ENCODE measurements around the gene TNFRSF14. TPM values are rescaled to one million over a fixed set of nuclear protein-coding genes. Genes with fewer than 3 reads are reported as not detected.

The TNFRSF14 gene
- total RNA-seq, 1 donor from 2014 or later, result 11.1 TPM

DNA sequence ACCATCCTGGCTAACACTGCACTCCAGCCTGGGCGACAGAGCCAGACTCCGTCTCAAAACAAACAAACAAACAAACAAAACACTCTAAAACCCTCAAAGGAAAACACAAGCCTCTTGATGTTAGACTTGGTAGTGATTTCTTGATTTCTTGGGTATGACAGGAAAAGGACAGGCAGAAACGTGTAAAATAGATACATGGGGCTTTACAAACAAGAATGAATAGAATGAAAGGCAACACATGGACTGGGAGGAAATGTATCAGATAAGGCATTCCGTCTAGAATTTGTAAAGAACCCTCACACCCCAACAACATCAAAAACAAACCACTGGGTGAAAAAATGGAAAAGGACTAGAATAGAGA, 22.6 kb downstream of the TNFRSF14 start:
- no peak for DNase-seq (ENCODE audit: low read depth)
- Histone ChIP-seq H3K27me3 (ENCODE audit: control insufficient read depth, insufficient read depth, low read length) (peaks cover 1% of the 10 kb centered on the region), H3K36me3 (ENCODE audit: control insufficient read depth, insufficient read depth, low read length) (no peaks in the 10 kb centered on the region), H3K4me3 (ENCODE audit: low read depth, low read length) (no peak overlapping the region)
- TF ChIP-seq, protein P1, sequence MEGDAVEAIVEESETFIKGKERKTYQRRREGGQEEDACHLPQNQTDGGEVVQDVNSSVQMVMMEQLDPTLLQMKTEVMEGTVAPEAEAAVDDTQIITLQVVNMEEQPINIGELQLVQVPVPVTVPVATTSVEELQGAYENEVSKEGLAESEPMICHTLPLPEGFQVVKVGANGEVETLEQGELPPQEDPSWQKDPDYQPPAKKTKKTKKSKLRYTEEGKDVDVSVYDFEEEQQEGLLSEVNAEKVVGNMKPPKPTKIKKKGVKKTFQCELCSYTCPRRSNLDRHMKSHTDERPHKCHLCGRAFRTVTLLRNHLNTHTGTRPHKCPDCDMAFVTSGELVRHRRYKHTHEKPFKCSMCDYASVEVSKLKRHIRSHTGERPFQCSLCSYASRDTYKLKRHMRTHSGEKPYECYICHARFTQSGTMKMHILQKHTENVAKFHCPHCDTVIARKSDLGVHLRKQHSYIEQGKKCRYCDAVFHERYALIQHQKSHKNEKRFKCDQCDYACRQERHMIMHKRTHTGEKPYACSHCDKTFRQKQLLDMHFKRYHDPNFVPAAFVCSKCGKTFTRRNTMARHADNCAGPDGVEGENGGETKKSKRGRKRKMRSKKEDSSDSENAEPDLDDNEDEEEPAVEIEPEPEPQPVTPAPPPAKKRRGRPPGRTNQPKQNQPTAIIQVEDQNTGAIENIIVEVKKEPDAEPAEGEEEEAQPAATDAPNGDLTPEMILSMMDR (IDR thresholded peaks at IDR 0.05; ENCODE audit: insufficient read depth, low read length, severe bottlenecking), result no peak
- no peak for FAIRE-seq

DNA sequence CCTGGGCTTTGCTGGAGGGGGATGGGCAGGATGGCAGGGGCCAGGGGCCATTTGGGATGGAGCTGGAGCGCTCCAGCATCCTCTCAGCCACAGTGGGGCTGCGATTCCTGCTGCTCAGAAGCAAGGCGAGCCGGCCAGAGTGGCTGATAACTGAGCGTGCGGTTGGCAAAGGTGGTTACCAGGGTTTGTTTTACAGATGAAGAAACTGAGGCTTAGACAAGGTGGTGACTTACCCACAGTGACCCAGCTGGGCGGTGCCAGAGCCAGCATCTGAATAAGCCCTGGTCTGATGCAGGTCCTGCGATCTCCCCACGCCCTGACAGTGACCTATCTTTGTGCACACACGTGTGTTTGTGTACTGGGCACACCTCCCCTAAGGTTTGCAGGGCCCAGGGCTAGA, 24.5 kb downstream of the TNFRSF14 start:
- TF ChIP-seq, protein P1 (IDR thresholded peaks at IDR 0.05; ENCODE audit: insufficient read depth, low read length, severe bottlenecking), result no peak
- Histone ChIP-seq H3K27me3 (ENCODE audit: control insufficient read depth, insufficient read depth, low read length) (peaks cover 1% of the 10 kb centered on the region), H3K4me3 (ENCODE audit: low read depth, low read length) (no peak overlapping the region), H3K36me3 (ENCODE audit: control insufficient read depth, insufficient read depth, low read length) (no peaks in the 10 kb centered on the region)
- DNase-seq (ENCODE audit: low read depth) (no peak), FAIRE-seq (no peak)

DNA sequence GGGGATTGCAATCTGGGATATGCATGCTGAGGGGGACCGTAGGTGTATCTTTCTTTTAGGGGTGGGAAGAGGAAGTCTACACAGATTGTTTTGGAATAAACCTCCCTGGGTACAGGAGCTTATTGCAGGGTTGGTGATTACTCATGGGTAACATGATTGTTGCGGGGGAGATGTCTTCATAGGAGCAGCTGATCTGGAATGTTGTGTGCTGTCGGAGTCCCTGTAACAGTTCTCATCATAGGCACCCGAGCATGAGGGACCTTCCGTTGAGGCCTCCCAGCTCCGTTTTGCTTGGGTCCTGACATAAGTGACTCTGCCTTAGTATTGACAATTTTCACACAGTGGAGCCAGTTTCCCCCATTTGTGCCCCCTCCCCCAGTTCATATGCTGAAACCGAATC, 26.2 kb downstream of the TNFRSF14 start:
- Histone ChIP-seq H3K36me3 (ENCODE audit: control insufficient read depth, insufficient read depth, low read length) (no peaks in the 10 kb centered on the region), H3K27me3 (ENCODE audit: control insufficient read depth, insufficient read depth, low read length) (no peaks in the 10 kb centered on the region), H3K4me3 (ENCODE audit: low read depth, low read length) (no peak overlapping the region)
- FAIRE-seq (no peak), DNase-seq (ENCODE audit: low read depth) (no peak)
- TF ChIP-seq, protein P1 (IDR thresholded peaks at IDR 0.05; ENCODE audit: insufficient read depth, low read length, severe bottlenecking), result no peak

DNA sequence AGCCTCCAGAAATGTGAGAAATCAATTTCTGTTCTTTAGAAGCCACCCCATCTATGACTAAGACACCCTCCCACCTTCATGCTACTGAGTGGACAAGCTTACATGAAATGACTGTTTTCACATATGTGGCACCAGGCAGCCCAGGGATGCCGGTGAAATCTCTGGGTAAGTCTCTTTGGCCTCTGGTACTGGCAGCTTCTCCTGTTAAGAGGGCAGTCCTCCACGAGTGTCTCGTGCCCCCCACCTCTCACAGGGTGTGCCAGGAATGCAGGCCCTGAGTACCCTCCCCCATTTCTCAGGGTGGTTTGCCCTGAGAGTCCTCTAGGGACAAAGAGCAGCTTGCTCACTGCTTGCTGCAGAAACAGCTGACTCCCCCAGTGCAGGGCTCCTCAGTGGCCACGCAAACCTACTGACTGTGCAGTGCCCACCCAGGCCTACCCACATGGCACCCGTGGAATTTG, 27.2 kb downstream of the TNFRSF14 start:
- DNase-seq (ENCODE audit: low read depth) (no peak), FAIRE-seq (no peak)
- TF ChIP-seq, protein P1 (IDR thresholded peaks at IDR 0.05; ENCODE audit: insufficient read depth, low read length, severe bottlenecking), result no peak
- Histone ChIP-seq H3K27me3 (ENCODE audit: control insufficient read depth, insufficient read depth, low read length) (no peaks in the 10 kb centered on the region), H3K36me3 (ENCODE audit: control insufficient read depth, insufficient read depth, low read length) (no peaks in the 10 kb centered on the region), H3K4me3 (ENCODE audit: low read depth, low read length) (no peak overlapping the region)

DNA sequence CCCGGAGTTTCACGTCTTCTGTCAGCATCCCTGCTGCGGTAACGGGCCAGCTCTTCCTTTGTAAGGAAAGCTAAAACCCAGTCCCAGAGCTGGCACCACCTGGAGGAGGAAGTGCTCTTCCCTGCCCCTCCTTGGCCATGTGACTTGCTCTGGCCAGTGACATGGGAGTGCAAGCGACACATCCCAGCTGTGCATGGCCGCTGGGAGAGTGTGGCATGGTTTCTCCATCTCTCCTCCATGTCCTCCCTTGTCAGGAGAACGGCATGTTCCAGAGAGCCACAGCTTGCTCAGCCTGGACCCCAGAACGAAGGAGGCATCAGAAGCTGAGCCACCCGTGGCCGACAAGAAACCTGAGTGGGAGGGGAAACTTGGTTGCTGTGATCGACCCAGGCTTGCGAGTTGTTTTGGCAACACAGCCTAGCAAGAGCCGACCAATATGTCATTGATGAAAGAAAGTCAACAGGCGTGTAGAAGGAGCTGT, 27.7 kb downstream of the TNFRSF14 start:
- TF ChIP-seq, protein P1 (IDR thresholded peaks at IDR 0.05; ENCODE audit: insufficient read depth, low read length, severe bottlenecking), result peak; percentile 2
- FAIRE-seq, result no peak
- peak overlapping the region; percentile 27 for H3K4me3 ChIP-seq (ENCODE audit: low read depth, low read length)

DNA sequence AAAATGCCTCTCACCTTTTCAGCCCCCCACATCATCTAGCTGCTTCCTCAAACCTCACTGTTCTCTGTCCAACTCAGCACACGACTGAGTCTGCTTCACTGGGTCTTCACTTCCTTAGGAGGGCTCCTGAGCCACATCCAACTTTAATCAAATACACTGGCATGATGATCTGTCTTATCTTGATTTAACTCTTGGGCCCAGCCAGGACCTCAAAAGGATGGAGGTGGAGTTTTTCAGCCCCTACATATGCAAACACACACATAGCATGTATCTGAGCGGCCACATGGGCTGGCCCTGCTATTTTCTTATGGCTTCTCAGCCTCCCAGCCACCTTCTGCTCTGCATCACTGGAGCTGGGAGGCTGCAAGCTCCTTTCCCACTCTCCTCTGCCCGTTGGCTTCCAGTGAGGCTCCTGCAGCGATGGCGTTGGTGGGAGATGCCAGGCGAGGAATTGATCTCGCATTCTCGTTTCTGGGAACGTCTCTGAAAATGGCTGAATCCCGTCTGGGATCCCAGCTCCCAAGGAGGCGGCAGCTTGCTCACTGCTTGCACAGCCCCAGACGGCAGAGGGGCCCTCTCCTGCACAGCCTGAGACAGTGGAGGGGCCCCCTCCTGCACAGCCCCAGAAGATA, 28.6 kb downstream of the TNFRSF14 start:
- Histone ChIP-seq H3K36me3 (ENCODE audit: control insufficient read depth, insufficient read depth, low read length) (peaks cover 4% of the 10 kb centered on the region), H3K4me3 (ENCODE audit: low read depth, low read length) (no peak overlapping the region), H3K27me3 (ENCODE audit: control insufficient read depth, insufficient read depth, low read length) (no peaks in the 10 kb centered on the region)
- DNase-seq (ENCODE audit: low read depth) (no peak), FAIRE-seq (no peak)
- TF ChIP-seq, protein P1 (IDR thresholded peaks at IDR 0.05; ENCODE audit: insufficient read depth, low read length, severe bottlenecking), result no peak

More for the DNA sequence above, 27.7 kb downstream of the TNFRSF14 start:
- Histone ChIP-seq H3K36me3 (ENCODE audit: control insufficient read depth, insufficient read depth, low read length) (no peaks in the 10 kb centered on the region), H3K27me3 (ENCODE audit: control insufficient read depth, insufficient read depth, low read length) (no peaks in the 10 kb centered on the region)
- DNase-seq (ENCODE audit: low read depth), result peak; percentile 23

Measured in bronchial epithelial cell (primary cell).